ENCODE results near the gene INPP5A.

INPP5A gene

DNA sequence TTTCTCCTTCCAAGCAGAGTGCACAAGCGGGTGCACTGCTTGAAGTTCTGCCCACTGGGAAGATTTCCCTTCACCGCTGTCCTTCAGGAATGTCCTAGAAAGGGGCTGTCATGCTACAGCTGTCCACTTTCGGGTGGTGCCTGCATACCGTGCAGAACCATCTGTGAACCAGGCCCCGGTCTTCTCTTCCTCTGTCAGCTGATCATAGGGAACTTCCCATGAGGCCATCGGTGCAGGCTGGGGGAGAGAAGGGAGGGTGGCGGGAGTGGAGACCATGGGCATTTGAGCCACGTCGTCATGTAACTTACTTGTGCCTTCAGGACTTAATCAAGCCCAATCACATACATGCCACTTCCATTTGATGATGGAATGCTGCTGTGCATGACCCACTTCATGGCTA is 136.7 kb downstream of the INPP5A start:
- no peak overlapping the region for H3K4me3 Mint-ChIP-seq
- TF ChIP-seq, protein P1, sequence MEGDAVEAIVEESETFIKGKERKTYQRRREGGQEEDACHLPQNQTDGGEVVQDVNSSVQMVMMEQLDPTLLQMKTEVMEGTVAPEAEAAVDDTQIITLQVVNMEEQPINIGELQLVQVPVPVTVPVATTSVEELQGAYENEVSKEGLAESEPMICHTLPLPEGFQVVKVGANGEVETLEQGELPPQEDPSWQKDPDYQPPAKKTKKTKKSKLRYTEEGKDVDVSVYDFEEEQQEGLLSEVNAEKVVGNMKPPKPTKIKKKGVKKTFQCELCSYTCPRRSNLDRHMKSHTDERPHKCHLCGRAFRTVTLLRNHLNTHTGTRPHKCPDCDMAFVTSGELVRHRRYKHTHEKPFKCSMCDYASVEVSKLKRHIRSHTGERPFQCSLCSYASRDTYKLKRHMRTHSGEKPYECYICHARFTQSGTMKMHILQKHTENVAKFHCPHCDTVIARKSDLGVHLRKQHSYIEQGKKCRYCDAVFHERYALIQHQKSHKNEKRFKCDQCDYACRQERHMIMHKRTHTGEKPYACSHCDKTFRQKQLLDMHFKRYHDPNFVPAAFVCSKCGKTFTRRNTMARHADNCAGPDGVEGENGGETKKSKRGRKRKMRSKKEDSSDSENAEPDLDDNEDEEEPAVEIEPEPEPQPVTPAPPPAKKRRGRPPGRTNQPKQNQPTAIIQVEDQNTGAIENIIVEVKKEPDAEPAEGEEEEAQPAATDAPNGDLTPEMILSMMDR (IDR thresholded peaks at IDR 0.05; ENCODE audit: unreplicated experiment in 3 of 3): no peak

GRCh38 chr10:132675031-132675740 is 137.6 kb downstream of the INPP5A start:
- Mint-ChIP-seq H3K27ac (no peak overlapping the region), H3K36me3 (ENCODE audit: low read depth) (peaks cover 22% of the 10 kb centered on the region), H3K27me3 (ENCODE audit: low read depth) (peaks cover 4% of the 10 kb centered on the region), H3K4me1 (peaks cover 6% of the 10 kb centered on the region), H3K4me3 (no peak overlapping the region), H3K9me3 (no peaks in the 10 kb centered on the region)
- TF ChIP-seq, protein P1 (IDR thresholded peaks at IDR 0.05; ENCODE audit: unreplicated experiment in 3 of 3): no peak

More for the DNA sequence above, 136.7 kb downstream of the INPP5A start:
- Mint-ChIP-seq H3K27ac (no peak overlapping the region), H3K27me3 (ENCODE audit: low read depth) (peaks cover 4% of the 10 kb centered on the region), H3K4me1 (peaks cover 6% of the 10 kb centered on the region), H3K36me3 (ENCODE audit: low read depth) (peaks cover 22% of the 10 kb centered on the region), H3K9me3 (no peaks in the 10 kb centered on the region)

DNA sequence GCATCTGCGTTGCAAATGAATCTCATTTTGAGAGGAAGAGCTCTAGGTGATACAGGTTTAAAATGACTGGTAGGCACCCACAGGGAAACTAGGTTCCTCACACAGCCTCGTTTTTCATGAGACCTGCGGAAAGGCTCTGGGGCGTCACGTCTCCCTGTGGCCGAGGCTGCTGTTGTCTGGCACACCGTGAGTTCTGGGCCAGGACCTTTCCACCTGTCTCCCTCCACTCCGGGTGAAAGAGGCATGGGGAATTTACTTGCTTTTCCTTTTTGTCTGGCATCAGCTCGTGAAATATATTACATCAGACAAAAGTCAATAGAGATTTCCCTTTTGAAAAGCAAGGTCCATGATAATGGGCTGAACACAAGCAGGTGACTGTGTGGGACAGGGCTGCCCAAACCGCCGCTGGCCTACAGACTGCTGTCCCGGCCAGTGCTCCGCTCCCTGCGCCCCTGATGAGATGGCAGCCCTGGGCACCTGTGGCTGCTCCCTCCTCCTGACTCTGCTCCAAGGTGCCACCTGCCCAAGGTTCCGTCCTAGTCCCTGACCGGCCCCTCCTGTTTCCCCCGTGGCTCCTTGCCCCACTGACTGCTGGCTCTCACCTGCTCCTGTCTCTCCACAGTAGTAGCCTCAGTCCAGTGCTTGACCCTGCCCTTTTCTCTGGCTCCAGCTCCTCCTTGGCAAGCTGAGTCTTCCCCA is 138.8 kb downstream of the INPP5A start:
- peaks cover 21% of the 10 kb centered on the region for H3K36me3 Mint-ChIP-seq (ENCODE audit: low read depth)
- no peaks in the 10 kb centered on the region for H3K9me3 Mint-ChIP-seq
- peaks cover 4% of the 10 kb centered on the region for H3K27me3 Mint-ChIP-seq (ENCODE audit: low read depth)
- H3K4me3 Mint-ChIP-seq: no peak overlapping the region
- peaks cover 6% of the 10 kb centered on the region for H3K4me1 Mint-ChIP-seq
- TF ChIP-seq, protein P1 (IDR thresholded peaks at IDR 0.05; ENCODE audit: unreplicated experiment in 3 of 3): no peak
- H3K27ac Mint-ChIP-seq: no peak overlapping the region

DNA sequence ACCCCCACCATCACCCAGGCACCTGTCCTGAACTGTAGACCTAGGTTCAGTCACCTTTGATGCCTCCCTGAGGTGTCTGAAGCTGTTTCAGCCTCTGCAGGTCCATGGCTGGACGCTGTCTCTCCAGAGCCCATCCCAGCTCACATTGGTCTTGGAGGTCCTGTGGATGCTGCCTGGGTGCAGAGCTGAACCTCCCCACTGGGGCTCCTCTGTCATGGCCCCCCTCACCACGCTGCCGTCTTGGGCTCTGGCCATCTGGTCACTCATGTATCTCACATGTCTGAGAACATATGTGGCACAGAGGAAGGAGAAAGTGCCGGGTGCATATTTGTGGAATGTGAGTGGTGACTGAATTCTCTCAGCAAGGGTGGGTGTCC is 139.5 kb downstream of the INPP5A start:
- Mint-ChIP-seq H3K4me1 (peaks cover 6% of the 10 kb centered on the region), H3K27ac (no peak overlapping the region), H3K9me3 (no peaks in the 10 kb centered on the region), H3K4me3 (no peak overlapping the region), H3K27me3 (ENCODE audit: low read depth) (peaks cover 4% of the 10 kb centered on the region), H3K36me3 (ENCODE audit: low read depth) (peaks cover 18% of the 10 kb centered on the region)
- TF ChIP-seq, protein P1 (IDR thresholded peaks at IDR 0.05; ENCODE audit: unreplicated experiment in 3 of 3): no peak

GRCh38 chr10:132677473-132678227 is 140.1 kb downstream of the INPP5A start:
- peaks cover 12% of the 10 kb centered on the region for H3K36me3 Mint-ChIP-seq (ENCODE audit: low read depth)
- peaks cover 4% of the 10 kb centered on the region for H3K27me3 Mint-ChIP-seq (ENCODE audit: low read depth)
- no peak overlapping the region for H3K27ac Mint-ChIP-seq
- TF ChIP-seq, protein P1 (IDR thresholded peaks at IDR 0.05; ENCODE audit: unreplicated experiment in 3 of 3): no peak
- peaks cover 6% of the 10 kb centered on the region for H3K4me1 Mint-ChIP-seq
- no peak overlapping the region for H3K4me3 Mint-ChIP-seq
- H3K9me3 Mint-ChIP-seq: no peaks in the 10 kb centered on the region

Measured in nephron (organoid).